ENCODE results near the gene OLFML2A. TPM values are rescaled to one million over a fixed set of nuclear protein-coding genes. Genes with fewer than 3 reads are reported as not detected.
A peak's percentile ranks its signal among the peaks of the same experiment; 100 is the strongest.
"Not testable (repeated sequence)": the region's sequence is repeated elsewhere in the genome, so short reads cannot be mapped to it uniquely, and the experiment has no call there.

Gene OLFML2A
- polyA plus RNA-seq, 1 donor = 175 TPM

DNA sequence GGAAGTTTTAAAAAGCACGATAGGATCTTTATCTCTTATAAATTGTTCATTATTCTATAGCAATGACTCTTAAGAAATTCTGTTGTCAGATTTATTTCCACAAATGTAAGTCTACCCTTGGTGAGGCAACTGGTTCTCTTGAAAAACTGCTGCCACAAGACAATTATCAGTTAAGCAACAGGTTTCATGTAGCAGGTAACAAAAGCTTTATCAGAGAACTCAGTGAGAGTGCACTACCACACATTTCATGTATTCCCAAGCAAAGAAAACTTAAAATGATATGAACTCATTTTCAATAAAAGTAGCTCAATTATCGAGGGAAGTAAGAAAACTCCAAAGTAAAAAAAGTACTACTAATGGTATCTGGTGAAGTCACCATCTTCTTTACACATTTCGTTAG lies 15.2 kb upstream of the OLFML2A start:
- no peak for DNase-seq

DNA sequence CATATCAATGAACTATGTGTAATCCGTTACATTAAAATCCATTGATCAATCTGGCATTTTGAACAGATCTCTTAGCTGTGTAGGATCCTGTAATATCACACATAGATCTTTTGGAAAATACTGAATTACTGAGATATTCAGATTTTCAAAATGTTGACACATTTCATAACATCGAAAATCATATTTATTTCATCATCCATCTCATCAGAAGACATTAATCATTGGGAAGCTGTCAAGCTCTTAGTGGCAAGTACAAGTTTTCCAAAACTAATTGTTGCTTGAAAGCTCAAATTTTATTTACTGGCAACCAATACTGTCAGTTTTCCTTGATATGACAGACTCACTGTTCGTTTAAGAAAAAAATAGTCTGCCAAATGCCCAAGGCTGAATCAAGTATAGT lies 14.3 kb upstream of the OLFML2A start:
- DNase-seq = no peak

DNA sequence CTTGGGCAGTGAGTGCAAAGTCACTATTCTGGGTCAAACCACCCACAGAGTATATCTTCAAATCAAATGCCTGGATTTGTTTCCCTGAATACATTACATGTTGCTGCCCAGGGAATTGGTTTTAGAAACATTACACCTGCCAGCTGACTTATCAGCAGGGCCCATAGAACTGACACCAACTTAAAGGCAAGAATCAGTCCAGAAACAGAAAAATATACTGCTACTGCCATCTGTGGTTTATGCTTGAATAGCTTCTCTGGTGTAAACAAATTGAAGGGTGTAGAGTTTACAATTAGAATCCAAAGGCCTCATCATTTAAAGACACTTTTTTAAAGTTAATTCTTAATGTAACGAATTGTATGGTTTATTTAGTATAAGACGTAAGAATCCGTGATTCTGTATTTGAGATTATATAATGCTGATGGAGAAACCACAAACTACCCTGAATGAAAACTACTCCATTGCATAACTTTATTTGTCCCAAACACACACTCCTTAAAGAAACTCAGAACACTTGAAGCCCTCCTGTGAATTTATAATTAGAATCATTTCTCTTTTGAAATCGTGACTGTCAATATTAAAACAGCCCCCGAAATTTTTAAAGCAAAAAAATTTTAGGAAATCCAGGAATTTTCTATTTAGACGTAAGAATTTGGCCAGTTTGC lies 12.0 kb upstream of the OLFML2A start:
- DNase-seq = no peak

DNA sequence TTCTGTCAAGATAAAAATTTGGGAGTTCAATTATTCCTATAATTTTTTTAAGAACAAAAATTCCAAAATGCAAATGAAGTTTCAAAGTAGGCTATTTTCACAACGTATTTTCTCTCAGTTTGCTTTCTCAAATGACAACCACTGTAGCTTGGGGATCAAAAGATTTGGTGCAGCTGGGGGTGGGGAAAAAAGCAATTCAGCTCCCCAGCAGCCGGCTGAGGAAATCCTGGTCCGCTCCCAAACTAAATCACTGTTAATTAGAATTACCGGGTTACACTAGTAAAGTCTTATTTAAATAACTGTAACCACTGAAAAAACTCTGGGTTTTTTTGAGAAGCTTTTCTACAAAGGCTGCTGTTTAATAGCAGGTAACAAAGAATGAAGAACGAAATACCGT lies 11.5 kb upstream of the OLFML2A start:
- no peak for DNase-seq

DNA sequence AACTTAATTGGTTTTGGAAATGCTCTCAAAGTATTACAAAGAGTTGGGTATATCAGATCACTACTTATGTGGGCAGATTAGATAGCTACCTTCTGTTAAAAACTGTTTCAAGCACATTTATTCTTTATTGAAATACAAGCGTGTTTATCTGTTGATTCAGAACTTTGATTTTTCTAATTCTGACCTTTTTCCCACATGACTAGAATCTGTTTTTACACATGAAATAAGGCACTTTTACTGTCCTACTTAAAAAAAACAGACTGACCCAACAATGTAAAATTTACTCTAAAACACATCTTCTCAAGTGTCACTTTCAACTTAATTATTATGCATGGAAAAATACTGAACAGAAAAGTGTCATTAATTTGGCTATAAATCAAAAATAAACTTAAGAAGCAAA lies 10.6 kb upstream of the OLFML2A start:
- no peak for DNase-seq

DNA sequence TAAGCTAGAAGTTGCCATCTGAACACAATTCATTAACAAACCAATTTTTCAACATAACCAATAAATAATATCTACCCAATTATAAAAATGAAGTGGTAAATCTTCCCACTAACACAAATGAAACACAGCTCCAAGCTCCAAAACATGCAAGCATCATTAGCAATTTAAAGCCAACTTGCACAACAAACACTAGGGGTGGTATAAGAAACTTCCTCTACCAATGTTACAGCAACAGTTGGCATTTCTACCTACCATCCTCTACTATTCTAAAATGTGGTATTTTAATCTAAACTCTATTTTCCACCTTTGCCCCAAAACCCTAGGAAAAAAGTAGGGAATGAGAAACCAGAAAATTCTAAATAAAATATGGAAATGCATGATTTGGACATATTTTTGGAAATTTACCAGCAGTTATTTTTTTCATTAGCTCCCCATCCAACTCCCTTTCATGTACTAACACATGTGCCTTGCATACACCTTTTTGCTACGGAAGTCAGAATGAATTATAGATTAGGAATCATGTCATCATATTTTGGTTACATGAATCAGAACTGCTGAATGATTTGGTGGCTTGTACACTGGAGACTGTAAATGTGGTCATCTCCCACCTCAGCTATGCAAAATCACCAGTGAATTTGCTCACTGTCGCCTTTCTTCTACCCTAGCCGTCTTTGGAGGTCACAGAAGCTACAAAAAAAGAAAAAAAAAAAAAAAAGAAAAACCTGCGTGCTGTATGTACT lies 9.9 kb upstream of the OLFML2A start:
- DNase-seq = no peak

DNA sequence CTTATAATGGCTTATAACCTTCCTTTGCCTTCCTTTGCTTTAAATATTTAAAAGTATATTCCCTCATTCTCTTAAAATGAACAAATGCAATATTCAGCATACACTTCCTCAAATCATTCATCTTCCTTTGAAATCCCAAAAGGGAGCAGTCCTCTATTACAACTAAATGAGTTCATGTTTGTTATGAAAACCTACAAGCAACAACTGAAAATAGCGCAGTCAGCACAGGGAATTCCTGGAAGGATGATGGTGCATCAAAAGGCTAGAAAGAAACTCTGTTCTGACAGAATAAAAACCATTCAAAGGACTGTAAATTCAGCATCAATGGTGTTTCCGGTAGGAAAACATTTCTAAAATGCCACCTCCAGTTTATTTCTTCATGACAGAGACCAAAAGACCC lies 9.1 kb upstream of the OLFML2A start:
- DNase-seq = no peak

DNA sequence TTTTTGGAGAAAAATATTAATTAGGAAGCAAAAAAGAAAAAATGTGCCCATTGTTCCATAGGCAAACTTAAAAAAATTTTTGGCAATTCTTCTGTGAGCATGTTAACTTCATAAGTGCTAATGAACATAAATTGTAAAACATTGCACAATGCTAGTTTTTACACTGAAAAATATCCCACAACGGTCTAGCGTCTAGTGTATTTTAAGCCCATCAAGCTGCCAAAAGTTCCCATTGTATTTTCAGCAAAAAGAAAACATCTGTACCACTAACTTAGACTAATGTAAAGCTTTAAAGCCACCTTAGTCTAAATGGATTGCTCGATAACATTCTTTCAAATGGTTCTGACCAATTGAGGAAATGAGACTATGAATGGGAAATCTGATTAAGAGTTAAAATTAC lies 8.6 kb upstream of the OLFML2A start:
- DNase-seq = no peak

DNA sequence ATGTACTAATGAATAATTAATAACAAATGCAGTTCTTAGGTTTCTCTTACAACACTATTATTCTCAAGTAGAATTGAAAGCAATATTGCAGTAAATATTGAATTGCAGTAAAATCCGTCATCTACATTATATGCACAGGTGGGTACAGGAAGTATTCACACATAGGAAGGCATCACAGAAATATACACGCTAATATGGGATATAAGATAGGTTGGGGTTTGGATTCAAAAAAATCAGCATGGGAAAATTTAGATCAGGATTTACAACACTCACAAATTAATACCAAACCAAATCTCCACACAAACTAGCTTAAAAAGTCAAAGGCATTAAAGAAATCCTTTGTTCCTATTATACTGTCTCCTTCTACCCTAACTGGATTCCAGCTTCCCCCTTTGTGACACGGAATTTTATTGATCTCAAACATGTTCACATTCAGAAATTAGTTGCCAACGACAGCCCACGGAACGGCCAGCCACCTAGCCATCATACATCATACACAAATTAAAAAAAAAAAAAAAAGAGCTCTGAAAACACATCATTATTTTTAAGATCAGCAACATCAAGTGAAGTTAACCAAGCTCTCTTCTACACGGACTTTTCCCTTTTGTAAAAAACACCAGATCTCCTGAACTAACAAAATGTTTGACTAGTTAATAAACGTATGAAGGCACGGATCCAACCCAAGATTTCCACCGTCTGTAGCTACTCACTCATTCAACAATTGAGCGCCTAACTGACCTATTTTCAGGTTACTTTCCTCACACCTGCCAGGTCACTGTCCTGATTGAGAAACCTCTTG lies 8.0 kb upstream of the OLFML2A start:
- no peak for DNase-seq

DNA sequence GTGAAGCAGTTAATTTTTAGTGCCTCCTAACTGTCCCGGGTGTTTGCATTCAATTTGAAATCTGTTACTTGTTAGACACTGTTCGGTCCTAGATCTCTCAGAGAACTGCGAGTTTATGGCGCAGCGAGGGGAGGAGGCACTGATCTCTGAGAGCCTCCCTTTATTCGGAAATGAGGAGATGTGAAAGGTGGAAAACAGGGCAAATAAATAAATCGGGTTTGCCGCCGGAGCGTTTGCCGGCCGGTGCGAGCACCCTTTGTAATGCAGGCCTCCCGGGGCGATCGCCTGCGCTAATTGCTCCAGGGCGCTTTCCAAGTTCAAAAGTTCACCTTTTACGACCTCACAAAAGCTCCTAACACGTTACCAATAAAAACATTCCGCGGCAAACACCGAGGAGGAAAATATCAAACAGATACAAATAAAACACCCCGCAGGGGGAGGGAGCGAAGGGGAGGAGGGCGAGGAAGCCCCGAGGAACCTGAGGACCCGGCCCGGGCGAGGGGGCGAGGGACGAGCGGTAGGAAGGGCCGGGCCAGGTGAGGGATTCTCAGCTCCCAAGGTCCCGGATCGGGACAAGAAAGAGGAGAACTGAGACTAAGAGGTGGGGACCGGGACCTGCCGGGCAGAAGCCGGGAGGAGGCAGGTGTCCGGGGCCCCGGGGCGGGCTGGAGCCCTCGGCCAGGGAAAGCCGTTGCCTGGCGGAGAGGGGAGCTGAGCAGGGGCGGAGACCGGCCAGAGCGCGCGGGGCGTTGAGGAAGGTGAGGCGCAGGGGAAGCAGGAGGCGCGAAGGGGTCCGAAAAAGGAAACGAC lies 7.2 kb upstream of the OLFML2A start:
- DNase-seq = no peak

DNA sequence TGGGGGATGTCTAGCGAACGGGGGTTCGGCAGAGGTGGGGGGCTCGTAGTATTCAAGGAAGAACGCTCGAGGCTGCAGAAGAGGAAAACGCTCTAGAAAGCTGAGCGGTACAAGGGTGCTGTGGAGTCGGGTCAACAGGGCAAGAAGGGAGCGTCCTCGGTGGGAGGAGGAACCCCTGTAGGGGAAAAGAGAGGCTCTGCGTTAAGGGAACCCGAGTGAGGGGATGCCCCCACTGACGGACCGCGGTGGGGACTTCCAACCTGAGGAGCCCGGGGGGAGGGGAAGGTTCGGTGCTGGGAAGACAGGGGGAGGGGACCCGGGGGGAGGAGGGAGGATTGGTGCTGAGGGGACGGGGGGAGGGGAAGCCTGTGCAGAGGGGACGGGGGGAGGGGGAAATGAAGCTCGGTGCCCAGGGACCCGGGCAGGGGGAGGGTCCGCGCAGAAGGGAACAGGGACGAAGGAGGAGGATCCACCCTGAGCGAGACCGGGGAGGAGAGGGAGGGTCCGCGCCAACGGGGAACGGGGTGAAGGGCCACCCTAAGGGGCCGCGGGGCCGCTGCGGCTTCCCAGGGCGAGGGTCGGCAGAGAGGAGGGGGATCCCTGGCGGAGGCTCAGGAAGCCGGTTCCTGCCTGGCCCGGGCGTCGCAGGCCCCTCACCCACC lies 6.4 kb upstream of the OLFML2A start:
- no peak for DNase-seq

DNA sequence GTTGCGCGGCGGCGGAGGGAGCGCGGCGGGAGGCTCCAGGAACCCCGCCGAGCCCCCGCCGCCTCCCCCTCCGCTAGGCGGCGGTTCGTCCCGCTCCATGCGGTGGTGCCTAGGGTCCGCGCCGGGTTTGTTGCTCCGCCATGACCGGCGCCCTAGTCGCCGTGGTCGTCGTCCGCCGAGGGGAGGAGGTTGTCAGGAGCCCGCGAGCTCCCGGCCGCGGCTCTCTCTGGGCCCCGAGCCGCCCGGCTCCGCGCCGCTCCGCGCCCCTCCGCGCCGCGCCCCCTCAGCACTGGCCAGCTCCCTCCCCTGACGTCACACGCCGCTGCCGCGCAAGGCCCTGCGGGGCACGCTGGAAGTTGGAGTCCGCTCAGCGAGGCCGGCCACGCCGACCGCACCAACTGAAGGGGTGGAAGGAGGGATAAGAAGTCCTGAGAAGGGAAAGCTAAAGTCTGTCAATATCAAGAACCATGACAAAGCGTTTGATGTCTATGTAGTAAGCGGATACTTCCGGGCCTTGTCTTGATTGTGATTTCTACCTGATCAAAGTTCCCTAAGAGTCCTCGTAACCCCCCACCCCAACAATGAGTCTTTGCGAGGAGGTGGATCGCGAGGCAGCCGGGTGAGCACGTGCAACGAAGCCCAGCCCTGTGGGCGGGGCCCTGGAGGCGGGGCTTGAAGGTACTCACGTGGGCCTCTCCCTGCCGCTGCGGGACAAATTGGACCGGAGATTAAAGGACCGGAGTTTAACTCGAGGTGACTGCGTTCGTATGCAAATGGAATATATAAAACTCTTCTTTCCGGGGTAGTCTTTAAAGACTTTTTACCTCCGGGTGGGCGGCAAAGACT lies 5.7 kb upstream of the OLFML2A start, which contains the start of gene NR6A1:
TSS of gene NR6A1 (minus strand) at position 291 of the 846 bp plus-strand sequence.
- peak; percentile 98 for DNase-seq

DNA sequence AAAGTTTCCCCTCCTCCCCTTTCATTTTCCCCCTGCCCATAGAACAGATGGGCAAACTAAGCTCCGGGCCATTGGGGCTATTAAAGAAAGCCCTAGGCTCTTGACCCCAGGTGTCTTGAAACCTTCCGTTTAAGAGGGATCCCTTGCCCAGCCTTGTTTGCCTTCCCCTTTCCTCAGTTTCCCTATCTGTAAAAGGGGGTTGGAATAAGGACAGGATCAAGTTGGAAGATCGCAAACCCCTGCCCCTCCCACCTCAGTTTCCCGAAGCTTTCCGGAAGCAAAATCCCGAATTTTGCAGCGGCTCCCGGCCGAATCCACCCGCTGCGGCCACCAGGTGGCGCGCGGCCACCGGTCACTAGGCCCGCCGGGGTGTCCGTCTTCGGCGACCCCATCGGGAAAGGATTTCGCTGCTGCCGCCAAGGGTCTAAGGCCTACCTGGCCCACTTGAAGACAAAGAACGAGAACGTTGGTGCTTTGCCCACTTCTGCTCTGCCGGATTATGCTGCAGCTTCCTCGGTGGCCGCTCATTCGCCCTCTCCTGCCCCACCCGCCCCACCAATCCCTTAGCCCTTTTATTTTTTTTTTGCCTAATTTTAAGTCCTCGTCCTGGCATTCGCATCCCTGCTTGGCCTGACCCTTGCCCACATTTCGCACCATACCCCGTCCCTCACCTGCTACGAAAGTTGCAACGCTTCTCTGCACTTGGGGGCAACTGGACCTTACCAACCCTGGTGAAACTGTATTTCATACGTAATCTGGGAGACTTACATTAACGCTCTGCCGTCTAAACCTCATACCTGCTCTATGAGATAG lies 4.9 kb upstream of the OLFML2A start:
- DNase-seq = peak; percentile 84

DNA sequence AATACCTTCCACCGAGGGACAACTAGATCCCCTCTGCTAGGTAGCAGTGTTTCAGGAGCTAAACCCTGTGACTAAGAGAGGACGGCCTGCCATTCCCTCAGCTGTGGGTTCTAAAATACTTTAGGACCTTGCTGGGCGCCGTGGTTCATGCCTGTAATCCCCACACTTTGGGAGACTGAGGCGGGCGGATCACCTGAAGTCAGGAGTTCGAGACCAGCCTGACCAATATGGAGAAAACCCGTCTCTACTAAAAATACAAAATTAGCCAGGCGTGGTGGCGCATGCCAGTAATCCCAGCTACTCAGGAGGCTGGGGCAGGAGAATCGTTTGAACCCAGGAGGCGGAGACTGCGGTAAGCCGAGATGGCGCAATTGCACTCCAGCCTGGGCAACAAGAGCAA lies 4.1 kb upstream of the OLFML2A start:
- not testable (repeated sequence) for DNase-seq

DNA sequence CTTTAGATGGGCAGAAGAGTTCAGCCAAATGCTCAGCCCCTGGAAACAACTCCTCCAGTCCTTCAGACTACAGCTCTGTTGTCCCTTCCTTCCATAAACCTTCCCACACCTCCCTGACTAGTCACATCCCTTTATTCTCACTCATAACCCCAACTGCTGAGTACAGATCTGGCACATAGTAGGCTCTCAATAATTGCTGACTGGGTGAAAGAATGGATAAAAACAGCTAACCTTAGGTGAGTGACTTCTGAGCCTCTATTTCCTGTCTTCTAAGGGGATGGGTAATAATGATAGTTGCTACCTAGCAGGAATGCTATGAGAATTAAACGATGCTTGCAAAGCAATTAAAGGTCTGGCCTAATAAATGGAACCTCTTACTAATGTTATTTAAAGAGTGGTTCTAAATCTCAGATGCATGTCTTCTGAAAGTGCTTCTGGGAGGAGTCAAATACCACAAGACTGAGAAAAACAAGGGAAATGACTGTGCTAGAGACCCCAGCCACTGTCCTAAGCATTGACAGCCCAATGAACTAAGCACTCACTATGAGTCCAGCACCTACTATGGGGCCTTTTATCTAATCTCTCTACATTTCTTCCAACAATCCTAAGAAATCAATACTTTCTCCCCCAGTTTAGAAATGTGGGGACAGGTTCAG lies 3.3 kb upstream of the OLFML2A start:
- DNase-seq = no peak

DNA sequence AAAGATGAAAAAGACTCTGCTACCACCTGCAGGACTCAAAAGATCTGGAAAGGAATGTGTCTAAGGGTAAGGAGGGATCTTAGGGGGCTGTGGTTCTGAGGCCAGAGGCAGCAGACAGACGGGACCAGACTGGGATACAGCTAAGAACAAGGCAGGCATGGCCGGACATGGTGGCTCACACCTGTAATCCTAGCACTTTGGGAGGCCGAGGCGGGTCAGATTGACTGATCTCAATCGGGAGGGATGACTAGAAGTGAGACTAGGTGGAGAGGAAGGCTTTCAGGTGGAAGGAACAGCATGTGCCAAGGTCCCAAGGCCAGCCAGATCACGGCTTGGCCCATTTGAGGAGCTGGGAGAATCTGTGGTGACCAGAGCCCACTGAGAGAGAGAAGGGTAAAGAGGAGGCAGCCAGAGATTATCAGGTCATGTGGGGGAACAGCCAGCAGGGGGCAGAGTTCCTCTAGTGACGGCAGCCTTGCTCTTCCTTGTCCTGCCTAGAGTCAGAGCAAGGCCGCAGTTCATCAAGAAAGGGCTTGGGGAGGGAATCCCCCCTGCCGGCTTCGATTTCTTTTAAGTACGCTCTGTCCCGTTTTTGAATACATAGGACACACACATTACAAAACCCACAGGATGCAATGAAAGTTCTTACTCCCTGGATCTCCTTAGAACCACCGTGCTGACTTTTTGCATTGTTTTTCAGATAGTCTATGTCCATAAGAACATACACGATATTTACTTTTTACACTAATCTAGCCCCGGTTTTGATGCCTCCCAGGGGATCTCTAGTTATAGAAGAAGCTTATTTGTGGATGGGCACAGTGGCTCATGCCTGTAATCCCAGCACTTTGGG lies 2.6 kb upstream of the OLFML2A start:
- DNase-seq = peak; percentile 84

DNA sequence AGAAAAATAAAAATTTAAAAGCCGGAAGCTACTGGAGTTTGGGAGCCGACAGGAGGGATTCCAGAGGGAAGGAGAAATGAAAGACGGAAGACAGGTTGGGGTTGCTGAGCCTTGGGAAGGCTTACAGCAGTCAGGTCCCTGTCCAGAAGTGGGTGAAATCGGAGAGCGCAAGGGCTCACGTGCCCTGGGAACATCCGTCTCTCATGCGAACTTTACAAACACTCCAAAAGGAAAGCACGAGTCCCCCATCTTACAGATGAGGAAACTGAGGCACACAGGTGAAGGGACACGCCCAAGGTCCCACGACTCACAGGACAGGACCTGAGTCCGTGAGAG lies 347 bp upstream of the OLFML2A start:
- DNase-seq = no peak

DNA sequence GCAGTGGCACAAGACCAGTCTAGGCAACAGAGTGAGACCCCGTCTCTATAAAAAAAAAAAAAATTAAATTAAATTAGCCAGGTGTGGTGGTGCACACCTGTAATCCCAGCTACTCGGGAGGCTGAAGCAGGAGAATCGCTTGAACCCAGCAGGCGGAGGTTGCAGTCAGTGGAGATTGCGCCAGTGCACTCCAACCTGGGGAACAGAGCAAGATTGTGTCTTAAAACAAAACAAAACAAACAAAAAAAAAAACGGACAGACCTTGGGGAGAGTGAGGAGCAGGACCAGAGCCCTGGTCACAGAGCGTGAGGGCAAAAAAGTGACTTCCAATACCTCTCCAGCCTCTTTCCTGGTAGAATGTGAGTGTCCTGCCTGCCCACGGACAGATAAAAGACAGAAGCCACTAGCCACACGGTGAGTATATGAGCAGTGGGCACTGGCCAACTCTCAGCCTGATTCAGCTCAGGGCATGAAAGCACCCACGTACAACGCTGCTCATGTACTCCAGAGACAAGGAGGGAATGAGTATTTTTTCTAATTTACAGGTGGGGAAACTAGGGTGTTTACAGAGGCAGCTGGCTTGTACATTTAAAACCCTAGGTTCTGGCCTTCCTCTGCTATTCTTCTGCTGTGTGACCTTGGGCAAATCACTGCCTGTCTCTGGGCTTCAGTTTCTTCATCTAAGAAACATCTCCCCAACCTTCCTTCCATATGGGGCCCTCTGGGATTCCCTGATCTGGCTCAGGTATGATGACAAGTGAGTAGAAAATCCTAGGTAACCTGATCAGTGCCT lies 1.8 kb downstream of the OLFML2A start:
- DNase-seq = no peak

Data from hindlimb muscle (tissue), 1 donor.